ENCODE results near the gene POLD4.

- peak; percentile 71 to 93 (median 88) for TF ChIP-seq POLR2AphosphoS5 (IDR thresholded peaks at IDR 0.05)
- TF ChIP-seq CTCF (IDR thresholded peaks at IDR 0.05): no peak
Measured at GRCh38 chr11:67369801-67370284, 16.5 kb upstream of the POLD4 start.
